DND-41 (cell line): ENCODE data around the gene MYL2.

ENCODE experiments used
- CTCF ChIP-seq: IDR thresholded peaks from 2 replicates; pipeline ENCODE4 v1.5.1; 2012; ENCODE audit warnings: borderline replicate concordance, low read length, moderate library complexity, mild to moderate bottlenecking; ENCODE audit not compliant: poor library complexity, severe bottlenecking; ENCODE audit errors: extremely low read depth
- EZH2 ChIP-seq: IDR thresholded peaks from 3 replicates; pipeline ENCODE4 v1.6.1; 2012; ENCODE audit warnings: borderline replicate concordance, low read depth, mild to moderate bottlenecking, moderate library complexity, low read length, inconsistent platforms; ENCODE audit not compliant: severe bottlenecking

- TF ChIP-seq CTCF (peak; percentile 23), EZH2 (no peak)
Measured at GRCh38 chr12:110932046-110932445, 11.7 kb upstream of the MYL2 start.
